Peyer's patch (tissue), 4 donors: ENCODE measurements around the gene CR1L.

Experiments
- POLR2A ChIP-seq, 2 donors: fragments of 450-650 bp; IDR thresholded peaks; one replicate each; pipeline ENCODE4 v1.5.1; 2017; ENCODE audit warnings: antibody characterized with exemption in 2 of 2, mild to moderate bottlenecking in 2 of 2, moderate library complexity in 2 of 2
- TF ChIP-seq, protein P1 (sequence below), 6 experiments: fragments of 450-650 bp in 4 of 6; fragments of 200-600 bp in 2 of 6; sonication (generic) in 1 of 6; IDR thresholded peaks; one replicate each; pipeline ENCODE4 v1.5.1; 2017 to 2019; ENCODE audit warnings: antibody characterized with exemption in 6 of 6, mild to moderate bottlenecking in 3 of 6, moderate library complexity in 1 of 6

DNA sequence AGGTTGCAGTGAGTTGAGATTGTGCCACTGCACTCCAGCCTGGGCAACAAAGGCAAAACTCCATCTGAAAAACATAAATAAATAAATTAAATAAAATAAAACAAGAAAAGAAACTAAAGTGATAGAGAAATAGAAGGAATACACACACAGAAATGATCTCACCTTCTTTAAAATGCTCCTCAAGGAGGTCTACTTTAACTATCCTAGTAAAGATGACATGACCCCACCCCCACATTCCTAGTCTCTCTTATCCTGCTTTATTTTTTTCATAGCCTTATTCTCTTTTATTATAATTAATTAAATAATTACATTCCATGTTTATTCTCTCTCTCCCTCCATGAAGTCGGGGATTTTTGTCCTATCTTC, 18.0 kb upstream of the CR1L start:
- TF ChIP-seq, protein P1, sequence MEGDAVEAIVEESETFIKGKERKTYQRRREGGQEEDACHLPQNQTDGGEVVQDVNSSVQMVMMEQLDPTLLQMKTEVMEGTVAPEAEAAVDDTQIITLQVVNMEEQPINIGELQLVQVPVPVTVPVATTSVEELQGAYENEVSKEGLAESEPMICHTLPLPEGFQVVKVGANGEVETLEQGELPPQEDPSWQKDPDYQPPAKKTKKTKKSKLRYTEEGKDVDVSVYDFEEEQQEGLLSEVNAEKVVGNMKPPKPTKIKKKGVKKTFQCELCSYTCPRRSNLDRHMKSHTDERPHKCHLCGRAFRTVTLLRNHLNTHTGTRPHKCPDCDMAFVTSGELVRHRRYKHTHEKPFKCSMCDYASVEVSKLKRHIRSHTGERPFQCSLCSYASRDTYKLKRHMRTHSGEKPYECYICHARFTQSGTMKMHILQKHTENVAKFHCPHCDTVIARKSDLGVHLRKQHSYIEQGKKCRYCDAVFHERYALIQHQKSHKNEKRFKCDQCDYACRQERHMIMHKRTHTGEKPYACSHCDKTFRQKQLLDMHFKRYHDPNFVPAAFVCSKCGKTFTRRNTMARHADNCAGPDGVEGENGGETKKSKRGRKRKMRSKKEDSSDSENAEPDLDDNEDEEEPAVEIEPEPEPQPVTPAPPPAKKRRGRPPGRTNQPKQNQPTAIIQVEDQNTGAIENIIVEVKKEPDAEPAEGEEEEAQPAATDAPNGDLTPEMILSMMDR (IDR thresholded peaks at IDR 0.05): no peak
- TF ChIP-seq POLR2A (IDR thresholded peaks at IDR 0.05): no peak
